Measurements from ENCODE around the gene SF3B3.

GRCh38 chr16:70480127-70481105, 43.2 kb upstream of the SF3B3 start:
- TF ChIP-seq CTCF (conservative IDR thresholded peaks at IDR 0.05) = no peak
- TF ChIP-seq EZH2 (IDR thresholded peaks at IDR 0.05; ENCODE audit: low read depth) = no peak

Measured in PC-9 (cell line).